DND-41 (cell line): ENCODE results near the gene SAPCD2.

Experiments
- CTCF ChIP-seq: IDR thresholded peaks from 2 replicates; pipeline ENCODE4 v1.5.1; 2012; ENCODE audit warnings: borderline replicate concordance, low read length, moderate library complexity, mild to moderate bottlenecking; ENCODE audit not compliant: poor library complexity, severe bottlenecking; ENCODE audit errors: extremely low read depth
- EZH2 ChIP-seq: IDR thresholded peaks from 3 replicates; pipeline ENCODE4 v1.6.1; 2012; ENCODE audit warnings: borderline replicate concordance, low read depth, mild to moderate bottlenecking, moderate library complexity, low read length, inconsistent platforms; ENCODE audit not compliant: severe bottlenecking

- peak; percentile 92 for TF ChIP-seq CTCF
- TF ChIP-seq EZH2, result peak; percentile 55
Measured at GRCh38 chr9:137034709-137035506, 35.4 kb downstream of the SAPCD2 start.
